ENCODE results near the gene PDE10A.
"Not testable (repeated sequence)": the region's sequence is repeated elsewhere in the genome, so short reads cannot be mapped to it uniquely, and the experiment has no call there.

Gene PDE10A

GRCh38 chr6:165594584-165595333 lies 68.3 kb downstream of the PDE10A start:
- Histone ChIP-seq H3K9ac (ENCODE audit: low read depth, low read length) (no peak overlapping the region), H3K9me3 (ENCODE audit: insufficient read depth, low read depth, low read length) (no peaks in the 10 kb centered on the region), H3K27me3 (ENCODE audit: insufficient read depth, low read length) (no peaks in the 10 kb centered on the region), H3K4me3 (ENCODE audit: low read length) (no peak overlapping the region), H3K27ac (ENCODE audit: low read length) (no peak overlapping the region), H3K4me1 (ENCODE audit: insufficient read depth, low read length) (peaks cover 9% of the 10 kb centered on the region), H3K36me3 (ENCODE audit: insufficient read depth, low read depth, low read length) (no peaks in the 10 kb centered on the region)

GRCh38 chr6:165592947-165593346 lies 70.1 kb downstream of the PDE10A start:
- not testable (repeated sequence) for H3K4me1 ChIP-seq (ENCODE audit: insufficient read depth, low read length); H3K27ac ChIP-seq (ENCODE audit: low read length); H3K27me3 ChIP-seq (ENCODE audit: insufficient read depth, low read length); H3K4me3 ChIP-seq (ENCODE audit: low read length); H3K36me3 ChIP-seq (ENCODE audit: insufficient read depth, low read depth, low read length); H3K9me3 ChIP-seq (ENCODE audit: insufficient read depth, low read depth, low read length); H3K9ac ChIP-seq (ENCODE audit: low read depth, low read length)

- Histone ChIP-seq H3K4me1 (ENCODE audit: insufficient read depth, low read length) (no peaks in the 10 kb centered on the region), H3K36me3 (ENCODE audit: insufficient read depth, low read depth, low read length) (no peaks in the 10 kb centered on the region), H3K27me3 (ENCODE audit: insufficient read depth, low read length) (no peaks in the 10 kb centered on the region), H3K9ac (ENCODE audit: low read depth, low read length) (no peak overlapping the region), H3K4me3 (ENCODE audit: low read length) (no peak overlapping the region), H3K27ac (ENCODE audit: low read length) (no peak overlapping the region), H3K9me3 (ENCODE audit: insufficient read depth, low read depth, low read length) (no peaks in the 10 kb centered on the region; the same call in 1 of the 2 replicates)
These were observed 74.5 kb downstream of the PDE10A start for GRCh38 chr6:165588515-165588914.

GRCh38 chr6:165587206-165587605 lies 75.8 kb downstream of the PDE10A start:
- Histone ChIP-seq H3K27ac (ENCODE audit: low read length) (no peak overlapping the region), H3K4me3 (ENCODE audit: low read length) (no peak overlapping the region), H3K27me3 (ENCODE audit: insufficient read depth, low read length) (no peaks in the 10 kb centered on the region), H3K4me1 (ENCODE audit: insufficient read depth, low read length) (no peaks in the 10 kb centered on the region), H3K9me3 (ENCODE audit: insufficient read depth, low read depth, low read length) (no peaks in the 10 kb centered on the region; the same call in 1 of the 2 replicates), H3K36me3 (ENCODE audit: insufficient read depth, low read depth, low read length) (no peaks in the 10 kb centered on the region), H3K9ac (ENCODE audit: low read depth, low read length) (no peak overlapping the region)

- H3K4me1 ChIP-seq (ENCODE audit: insufficient read depth, low read length) = no peaks in the 10 kb centered on the region
- H3K4me3 ChIP-seq (ENCODE audit: low read length) = no peak overlapping the region
- no peaks in the 10 kb centered on the region; the same call in 1 of the 2 replicates for H3K9me3 ChIP-seq (ENCODE audit: insufficient read depth, low read depth, low read length)
- H3K27ac ChIP-seq (ENCODE audit: low read length) = no peak overlapping the region
- H3K36me3 ChIP-seq (ENCODE audit: insufficient read depth, low read depth, low read length) = no peaks in the 10 kb centered on the region
- no peak overlapping the region for H3K9ac ChIP-seq (ENCODE audit: low read depth, low read length)
- no peaks in the 10 kb centered on the region for H3K27me3 ChIP-seq (ENCODE audit: insufficient read depth, low read length)
These were observed 76.3 kb downstream of the PDE10A start for GRCh38 chr6:165586706-165587105.

- Histone ChIP-seq H3K9ac (ENCODE audit: low read depth, low read length) (no peak overlapping the region), H3K27me3 (ENCODE audit: insufficient read depth, low read length) (no peaks in the 10 kb centered on the region), H3K4me1 (ENCODE audit: insufficient read depth, low read length) (no peaks in the 10 kb centered on the region), H3K36me3 (ENCODE audit: insufficient read depth, low read depth, low read length) (no peaks in the 10 kb centered on the region), H3K9me3 (ENCODE audit: insufficient read depth, low read depth, low read length) (no peaks in the 10 kb centered on the region; the same call in 1 of the 2 replicates), H3K27ac (ENCODE audit: low read length) (no peak overlapping the region), H3K4me3 (ENCODE audit: low read length) (no peak overlapping the region)
These were observed 78.0 kb downstream of the PDE10A start for GRCh38 chr6:165585060-165585459.

- Histone ChIP-seq H3K27ac (ENCODE audit: low read length) (no peak overlapping the region), H3K36me3 (ENCODE audit: insufficient read depth, low read depth, low read length) (no peaks in the 10 kb centered on the region), H3K4me3 (ENCODE audit: low read length) (no peak overlapping the region), H3K4me1 (ENCODE audit: insufficient read depth, low read length) (no peaks in the 10 kb centered on the region), H3K9me3 (ENCODE audit: insufficient read depth, low read depth, low read length) (no peaks in the 10 kb centered on the region; the same call in 1 of the 2 replicates), H3K27me3 (ENCODE audit: insufficient read depth, low read length) (no peaks in the 10 kb centered on the region), H3K9ac (ENCODE audit: low read depth, low read length) (no peak overlapping the region)
These were observed 78.5 kb downstream of the PDE10A start for GRCh38 chr6:165584541-165584940.

GRCh38 chr6:165581678-165582077 lies 81.4 kb downstream of the PDE10A start:
- no peak overlapping the region for H3K27ac ChIP-seq (ENCODE audit: low read length)
- no peaks in the 10 kb centered on the region for H3K36me3 ChIP-seq (ENCODE audit: insufficient read depth, low read depth, low read length)

GRCh38 chr6:165580136-165580535 lies 82.9 kb downstream of the PDE10A start:
- Histone ChIP-seq H3K9ac (ENCODE audit: low read depth, low read length) (no peak overlapping the region), H3K27ac (ENCODE audit: low read length) (no peak overlapping the region), H3K4me3 (ENCODE audit: low read length) (no peak overlapping the region), H3K9me3 (ENCODE audit: insufficient read depth, low read depth, low read length) (no peaks in the 10 kb centered on the region; the same call in 1 of the 2 replicates), H3K4me1 (ENCODE audit: insufficient read depth, low read length) (no peaks in the 10 kb centered on the region), H3K27me3 (ENCODE audit: insufficient read depth, low read length) (no peaks in the 10 kb centered on the region), H3K36me3 (ENCODE audit: insufficient read depth, low read depth, low read length) (no peaks in the 10 kb centered on the region)

More at GRCh38 chr6:165581678-165582077, 81.4 kb downstream of the PDE10A start:
- H3K4me3 ChIP-seq (ENCODE audit: low read length) = no peak overlapping the region
- no peak overlapping the region for H3K9ac ChIP-seq (ENCODE audit: low read depth, low read length)
- H3K9me3 ChIP-seq (ENCODE audit: insufficient read depth, low read depth, low read length) = no peaks in the 10 kb centered on the region; the same call in 1 of the 2 replicates
- H3K4me1 ChIP-seq (ENCODE audit: insufficient read depth, low read length) = no peaks in the 10 kb centered on the region
- no peaks in the 10 kb centered on the region for H3K27me3 ChIP-seq (ENCODE audit: insufficient read depth, low read length)

GRCh38 chr6:165579151-165579550 lies 83.9 kb downstream of the PDE10A start:
- peaks cover 4% of the 10 kb centered on the region; the same call in 1 of the 2 replicates for H3K4me1 ChIP-seq (ENCODE audit: insufficient read depth, low read length)
- H3K4me3 ChIP-seq (ENCODE audit: low read length) = no peak overlapping the region
- H3K9me3 ChIP-seq (ENCODE audit: insufficient read depth, low read depth, low read length) = no peaks in the 10 kb centered on the region
- no peak overlapping the region for H3K27ac ChIP-seq (ENCODE audit: low read length)
- H3K36me3 ChIP-seq (ENCODE audit: insufficient read depth, low read depth, low read length) = no peaks in the 10 kb centered on the region
- no peaks in the 10 kb centered on the region for H3K27me3 ChIP-seq (ENCODE audit: insufficient read depth, low read length)
- H3K9ac ChIP-seq (ENCODE audit: low read depth, low read length) = no peak overlapping the region

GRCh38 chr6:165577556-165577955 lies 85.5 kb downstream of the PDE10A start:
- H3K27ac ChIP-seq (ENCODE audit: low read length) = no peak overlapping the region
- H3K9ac ChIP-seq (ENCODE audit: low read depth, low read length) = no peak overlapping the region
- peaks cover 4% of the 10 kb centered on the region; the same call in 1 of the 2 replicates for H3K4me1 ChIP-seq (ENCODE audit: insufficient read depth, low read length)
- no peaks in the 10 kb centered on the region for H3K36me3 ChIP-seq (ENCODE audit: insufficient read depth, low read depth, low read length)
- no peaks in the 10 kb centered on the region for H3K9me3 ChIP-seq (ENCODE audit: insufficient read depth, low read depth, low read length)
- no peaks in the 10 kb centered on the region for H3K27me3 ChIP-seq (ENCODE audit: insufficient read depth, low read length)
- H3K4me3 ChIP-seq (ENCODE audit: low read length) = no peak overlapping the region

- Histone ChIP-seq H3K4me3 (ENCODE audit: low read length) (no peak overlapping the region), H3K27me3 (ENCODE audit: insufficient read depth, low read length) (no peaks in the 10 kb centered on the region), H3K27ac (ENCODE audit: low read length) (no peak overlapping the region), H3K9me3 (ENCODE audit: insufficient read depth, low read depth, low read length) (no peaks in the 10 kb centered on the region), H3K4me1 (ENCODE audit: insufficient read depth, low read length) (peaks cover 4% of the 10 kb centered on the region; the same call in 1 of the 2 replicates), H3K36me3 (ENCODE audit: insufficient read depth, low read depth, low read length) (no peaks in the 10 kb centered on the region), H3K9ac (ENCODE audit: low read depth, low read length) (no peak overlapping the region)
These were observed 87.9 kb downstream of the PDE10A start for GRCh38 chr6:165575158-165575549.

Measured in iPS-20b (cell line).